HFFc6 (cell line): Measurements from ENCODE around the gene LEAP2. TPM values are rescaled to one million over a fixed set of nuclear protein-coding genes. Genes with fewer than 3 reads are reported as not detected.

Experiments used
- DNase-seq: peaks from one replicate; pipeline ENCODE4 v3.0.0-alpha.2; 2018
- H3K27ac Mint-ChIP-seq: 2 replicates; pipeline ENCODE4 v1.8.0; 2020; ENCODE audit warnings: mild to moderate bottlenecking, mixed read lengths
- H3K27me3 Mint-ChIP-seq: 2 replicates; pipeline ENCODE4 v1.8.0; 2021; ENCODE audit warnings: mild to moderate bottlenecking, moderate library complexity, mixed read lengths; ENCODE audit not compliant: insufficient read depth
- H3K36me3 Mint-ChIP-seq: 2 replicates; pipeline ENCODE4 v1.8.0; 2021; ENCODE audit warnings: low read depth, mixed read lengths
- H3K4me1 Mint-ChIP-seq: 2 replicates; pipeline ENCODE4 v1.8.0; 2020; ENCODE audit warnings: low read depth, mixed read lengths
- H3K4me3 Mint-ChIP-seq: 2 replicates; pipeline ENCODE4 v1.8.0; 2020; ENCODE audit warnings: mild to moderate bottlenecking, moderate library complexity, mixed read lengths
- H3K9me3 Mint-ChIP-seq: 2 replicates; pipeline ENCODE4 v1.8.0; 2020; ENCODE audit warnings: mild to moderate bottlenecking, mixed read lengths
- total RNA-seq, 6 experiments: library from RNA; stranded (reverse); fragmentation: NEBNext Ultra II Directional; extraction: Animal tissue kit (Norgen Biotek cat#: 25700); gene quantifications; 2 replicates in 1 of 6; 3 replicates in 5 of 6; pipeline ENCODE4 v1.2.3, GENCODE V29; 2021
- TF ChIP-seq, protein P1 (sequence below): fragments of 200-600 bp; sonication (generic); IDR thresholded peaks from 2 replicates; pipeline ENCODE4 v1.5.0; 2021; ENCODE audit warnings: antibody characterized with exemption, mild to moderate bottlenecking

The LEAP2 gene
- total RNA-seq, 6 experiments from 2014 or later, result 0.09 to 0.51 (median 0.41) TPM

DNA sequence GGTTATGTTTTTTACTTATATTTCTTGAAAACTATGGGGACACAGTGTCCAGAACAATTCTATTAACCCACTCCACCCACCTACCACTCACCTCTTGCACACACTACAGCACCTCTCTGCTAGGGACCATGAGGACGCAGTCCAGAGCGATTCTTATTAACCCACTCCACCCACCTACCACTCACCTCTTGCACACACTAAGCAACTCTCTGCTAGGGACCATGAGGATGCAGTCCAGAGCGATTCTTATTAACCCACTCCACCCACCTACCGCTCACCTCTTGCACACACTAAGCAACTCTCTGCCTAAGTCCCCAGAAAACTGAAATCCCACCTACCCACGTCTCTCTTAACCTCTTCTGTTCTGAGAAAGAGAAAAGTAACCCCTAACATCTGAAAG, 40.9 kb upstream of the LEAP2 start:
- DNase-seq, result no peak
- TF ChIP-seq, protein P1, sequence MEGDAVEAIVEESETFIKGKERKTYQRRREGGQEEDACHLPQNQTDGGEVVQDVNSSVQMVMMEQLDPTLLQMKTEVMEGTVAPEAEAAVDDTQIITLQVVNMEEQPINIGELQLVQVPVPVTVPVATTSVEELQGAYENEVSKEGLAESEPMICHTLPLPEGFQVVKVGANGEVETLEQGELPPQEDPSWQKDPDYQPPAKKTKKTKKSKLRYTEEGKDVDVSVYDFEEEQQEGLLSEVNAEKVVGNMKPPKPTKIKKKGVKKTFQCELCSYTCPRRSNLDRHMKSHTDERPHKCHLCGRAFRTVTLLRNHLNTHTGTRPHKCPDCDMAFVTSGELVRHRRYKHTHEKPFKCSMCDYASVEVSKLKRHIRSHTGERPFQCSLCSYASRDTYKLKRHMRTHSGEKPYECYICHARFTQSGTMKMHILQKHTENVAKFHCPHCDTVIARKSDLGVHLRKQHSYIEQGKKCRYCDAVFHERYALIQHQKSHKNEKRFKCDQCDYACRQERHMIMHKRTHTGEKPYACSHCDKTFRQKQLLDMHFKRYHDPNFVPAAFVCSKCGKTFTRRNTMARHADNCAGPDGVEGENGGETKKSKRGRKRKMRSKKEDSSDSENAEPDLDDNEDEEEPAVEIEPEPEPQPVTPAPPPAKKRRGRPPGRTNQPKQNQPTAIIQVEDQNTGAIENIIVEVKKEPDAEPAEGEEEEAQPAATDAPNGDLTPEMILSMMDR, result no peak
- Mint-ChIP-seq H3K27me3 (peaks cover 2% of the 10 kb centered on the region), H3K36me3 (no peaks in the 10 kb centered on the region), H3K9me3 (no peaks in the 10 kb centered on the region), H3K4me3 (no peak overlapping the region), H3K4me1 (peaks cover 16% of the 10 kb centered on the region), H3K27ac (no peak overlapping the region)

- Mint-ChIP-seq H3K36me3 (no peaks in the 10 kb centered on the region), H3K9me3 (no peaks in the 10 kb centered on the region), H3K4me3 (no peak overlapping the region), H3K27ac (no peak overlapping the region), H3K27me3 (peaks cover under 1% of the 10 kb centered on the region), H3K4me1 (peaks cover 23% of the 10 kb centered on the region)
- TF ChIP-seq, protein P1, result no peak
- no peak for DNase-seq
These were observed 39.4 kb upstream of the LEAP2 start for GRCh38 chr5:132834057-132834456.

DNA sequence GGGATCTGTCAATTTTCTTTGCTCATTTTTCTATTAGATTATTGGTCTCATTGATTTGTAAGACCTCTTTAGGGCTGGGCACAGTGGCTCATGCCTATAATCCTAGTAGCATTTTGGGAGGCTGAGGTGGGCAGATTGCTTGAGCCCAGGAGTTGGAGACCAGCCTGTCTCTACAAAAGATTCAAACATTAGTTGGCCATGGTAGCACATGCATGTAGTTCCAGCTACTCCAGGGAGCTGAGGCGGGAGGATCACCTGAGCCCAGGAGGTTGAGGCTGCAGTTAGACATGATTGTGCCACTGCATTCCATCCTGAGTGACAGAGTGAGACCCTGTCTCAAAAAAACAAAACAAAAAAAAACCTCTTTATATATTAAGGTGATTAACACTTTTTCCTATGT, 36.6 kb upstream of the LEAP2 start:
- H3K9me3 Mint-ChIP-seq, result no peaks in the 10 kb centered on the region
- H3K4me3 Mint-ChIP-seq, result no peak overlapping the region
- H3K36me3 Mint-ChIP-seq, result no peaks in the 10 kb centered on the region
- TF ChIP-seq, protein P1, result no peak
- H3K4me1 Mint-ChIP-seq, result peaks cover 38% of the 10 kb centered on the region
- H3K27ac Mint-ChIP-seq, result no peak overlapping the region
- DNase-seq, result no peak
- H3K27me3 Mint-ChIP-seq, result no peaks in the 10 kb centered on the region

GRCh38 chr5:132837868-132838267, 35.6 kb upstream of the LEAP2 start:
- no peak for DNase-seq
- Mint-ChIP-seq H3K9me3 (no peaks in the 10 kb centered on the region), H3K27ac (no peak overlapping the region), H3K4me3 (no peak overlapping the region), H3K4me1 (peaks cover 38% of the 10 kb centered on the region), H3K36me3 (no peaks in the 10 kb centered on the region), H3K27me3 (no peaks in the 10 kb centered on the region)
- TF ChIP-seq, protein P1, result no peak

GRCh38 chr5:132838516-132839282, 34.8 kb upstream of the LEAP2 start:
- TF ChIP-seq, protein P1, result no peak
- Mint-ChIP-seq H3K4me3 (no peak overlapping the region), H3K9me3 (no peaks in the 10 kb centered on the region), H3K27me3 (no peaks in the 10 kb centered on the region), H3K4me1 (peaks cover 38% of the 10 kb centered on the region), H3K36me3 (no peaks in the 10 kb centered on the region), H3K27ac (peak overlapping the region; percentile 89; the same call in 1 of the 2 replicates)
- no peak for DNase-seq
